Measurements from ENCODE around the gene CFAP73. TPM values are rescaled to one million over a fixed set of nuclear protein-coding genes. Genes with fewer than 3 reads are reported as not detected.
"Not testable (repeated sequence)": the region's sequence is repeated elsewhere in the genome, so short reads cannot be mapped to it uniquely, and the experiment has no call there.

The CFAP73 gene
- total and polyA plus RNA-seq, 7 donors = 0.17 to 0.35 (median 0.30) TPM; not detected in 4

- intact Hi-C loops (cut with DNase I) = no loop called here
- WGBS, 3 donors = 45 to 58% (median 46%) methylated on average over 6 of the region's 6 CpGs
- H3K36me3 ChIP-seq (ENCODE audit: insufficient read depth in 1 of 2, low read depth in 1 of 2) = no peaks in the 10 kb centered on the region
- no peaks in the 10 kb centered on the region for H3K9me3 ChIP-seq
- H3K4me1 ChIP-seq = no peaks in the 10 kb centered on the region
- TF ChIP-seq CTCF (IDR thresholded peaks at IDR 0.05) = no peak
- H3K27ac ChIP-seq = no peak overlapping the region
- no peak for ATAC-seq
- H3K4me3 ChIP-seq = no peak overlapping the region
- H3K27me3 ChIP-seq (ENCODE audit: insufficient read depth in 3 of 3, low read length in 2 of 3) = peaks cover 0 to 6% (median 0%) of the 10 kb centered on the region in 3 donors
- DNase-seq = no peak
These were observed 32.6 kb upstream of the CFAP73 start for GRCh38 chr12:113116875-113117274.

GRCh38 chr12:113117684-113118083, 31.8 kb upstream of the CFAP73 start:
- H3K9me3 ChIP-seq; DNase-seq; H3K4me3 ChIP-seq; H3K4me1 ChIP-seq; H3K27ac ChIP-seq; ATAC-seq; H3K27me3 ChIP-seq (ENCODE audit: insufficient read depth in 3 of 3, low read length in 2 of 3); intact Hi-C loops (cut with DNase I); H3K36me3 ChIP-seq (ENCODE audit: insufficient read depth in 1 of 2, low read depth in 1 of 2): not testable (repeated sequence)
- WGBS, 3 donors = 57 to 64% (median 59%) methylated on average over 8 of the region's 8 CpGs

GRCh38 chr12:113118142-113118541, 31.4 kb upstream of the CFAP73 start:
- DNase-seq (no peak), ATAC-seq (no peak)
- Histone ChIP-seq H3K9me3 (no peaks in the 10 kb centered on the region), H3K4me1 (no peaks in the 10 kb centered on the region), H3K27me3 (ENCODE audit: insufficient read depth in 3 of 3, low read length in 2 of 3) (peaks cover 0 to 3% (median 0%) of the 10 kb centered on the region in 3 donors), H3K27ac (no peak overlapping the region), H3K36me3 (ENCODE audit: insufficient read depth in 1 of 2, low read depth in 1 of 2) (no peaks in the 10 kb centered on the region), H3K4me3 (no peak overlapping the region)
- 95 to 97% (median 95%) methylated on average over 1 of the region's 1 CpG for WGBS, 3 donors
- intact Hi-C loops (cut with DNase I) = no loop called here
- no peak for TF ChIP-seq CTCF (IDR thresholded peaks at IDR 0.05)

GRCh38 chr12:113119980-113120669, 29.4 kb upstream of the CFAP73 start:
- Histone ChIP-seq H3K9me3 (no peaks in the 10 kb centered on the region), H3K27ac (no peak overlapping the region), H3K27me3 (ENCODE audit: insufficient read depth in 3 of 3, low read length in 2 of 3) (peaks cover 0 to 3% (median 0%) of the 10 kb centered on the region in 3 donors), H3K36me3 (ENCODE audit: insufficient read depth in 1 of 2, low read depth in 1 of 2) (no peaks in the 10 kb centered on the region), H3K4me3 (no peak overlapping the region), H3K4me1 (no peaks in the 10 kb centered on the region)
- DNase-seq = no peak
- no peak for ATAC-seq
- TF ChIP-seq CTCF (IDR thresholded peaks at IDR 0.05) = no peak
- intact Hi-C loops (cut with DNase I) = no loop called here
- 25 to 32% (median 30%) methylated on average over 4 of the region's 4 CpGs for WGBS, 3 donors

GRCh38 chr12:113120670-113121370, 28.7 kb upstream of the CFAP73 start:
- Histone ChIP-seq H3K9me3 (no peaks in the 10 kb centered on the region), H3K4me3 (no peak overlapping the region), H3K27me3 (ENCODE audit: insufficient read depth in 3 of 3, low read length in 2 of 3) (peaks cover 0 to 3% (median 0%) of the 10 kb centered on the region in 3 donors), H3K4me1 (no peaks in the 10 kb centered on the region), H3K27ac (no peak overlapping the region), H3K36me3 (ENCODE audit: insufficient read depth in 1 of 2, low read depth in 1 of 2) (no peaks in the 10 kb centered on the region)
- WGBS, 3 donors = 70 to 74% (median 70%) methylated on average over 3 of the region's 3 CpGs
- intact Hi-C loops (cut with DNase I) = no loop called here
- no peak for TF ChIP-seq CTCF (IDR thresholded peaks at IDR 0.05)
- ATAC-seq (no peak), DNase-seq (no peak)
